Neutrophil (primary cell): ENCODE results near the gene ICAM2.
"Not testable (repeated sequence)": the region's sequence is repeated elsewhere in the genome, so short reads cannot be mapped to it uniquely, and the experiment has no call there.

ENCODE experiments used
- H3K27ac ChIP-seq: fragments of 200-600 bp; sonication (generic); 2 replicates; pipeline ENCODE4 v1.5.1; 2016; ENCODE audit warnings: mild to moderate bottlenecking, moderate library complexity
- H3K27me3 ChIP-seq: fragments of 200-600 bp; sonication (generic); 2 replicates; pipeline ENCODE4 v1.6.0; 2016; ENCODE audit warnings: mild to moderate bottlenecking
- H3K36me3 ChIP-seq: fragments of 200-600 bp; sonication (generic); 2 replicates; pipeline ENCODE4 v1.5.1; 2017
- H3K4me1 ChIP-seq, 2 experiments: fragments of 200-600 bp in 1 of 2; sonication (generic) in 1 of 2; 1 replicate in 1 of 2; 2 replicates in 1 of 2; pipeline versions ENCODE4 v1.5.1 to v1.6.1; 2013 to 2016; ENCODE audit warnings: low read depth in 1 of 2, low read length in 1 of 2, mild to moderate bottlenecking in 1 of 2, moderate library complexity in 1 of 2; ENCODE audit not compliant: control insufficient read depth in 1 of 2, insufficient read depth in 1 of 2
- H3K4me3 ChIP-seq, 2 experiments: fragments of 200-600 bp in 1 of 2; sonication (generic) in 1 of 2; 1 replicate in 1 of 2; 2 replicates in 1 of 2; pipeline ENCODE4 v1.5.1; 2013 to 2016; ENCODE audit warnings: low read depth in 1 of 2, low read length in 1 of 2, mild to moderate bottlenecking in 1 of 2, moderate library complexity in 1 of 2
- H3K9me3 ChIP-seq: fragments of 200-600 bp; sonication (generic); 2 replicates; pipeline ENCODE4 v1.5.1; 2016
- TF ChIP-seq, protein P1 (sequence below): fragments of 200-600 bp; sonication (generic); IDR thresholded peaks from 2 replicates; pipeline ENCODE4 v1.5.1; 2016; ENCODE audit warnings: antibody characterized with exemption

The ICAM2 gene

DNA sequence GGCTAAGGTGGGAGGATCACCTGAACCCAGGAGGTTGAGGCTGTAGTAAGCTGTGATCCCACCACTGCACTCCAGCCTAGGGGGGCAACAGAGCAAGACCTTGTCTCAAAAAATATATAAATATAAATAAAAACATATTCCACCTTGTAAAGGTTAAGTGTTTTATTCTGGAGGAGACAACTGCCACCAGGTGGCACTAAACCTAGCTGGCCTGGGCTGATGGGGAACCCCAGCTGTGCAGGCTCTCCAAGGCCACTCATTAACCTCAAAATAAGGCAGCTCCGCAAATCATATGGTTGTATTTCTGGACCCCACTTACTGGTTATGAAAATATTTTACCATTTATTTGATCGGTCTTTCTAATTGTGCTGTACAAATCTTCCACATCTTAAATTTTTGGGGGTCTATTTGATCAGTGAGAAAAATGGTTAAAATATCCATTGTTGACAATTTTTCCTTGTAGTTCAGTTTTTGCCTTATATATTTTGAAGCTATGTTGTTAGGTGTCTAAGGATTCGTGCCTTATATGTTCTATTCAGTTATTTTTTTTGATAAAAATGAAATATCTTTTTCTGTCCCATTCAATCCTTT is 8.5 kb upstream of the ICAM2 start:
- TF ChIP-seq, protein P1, sequence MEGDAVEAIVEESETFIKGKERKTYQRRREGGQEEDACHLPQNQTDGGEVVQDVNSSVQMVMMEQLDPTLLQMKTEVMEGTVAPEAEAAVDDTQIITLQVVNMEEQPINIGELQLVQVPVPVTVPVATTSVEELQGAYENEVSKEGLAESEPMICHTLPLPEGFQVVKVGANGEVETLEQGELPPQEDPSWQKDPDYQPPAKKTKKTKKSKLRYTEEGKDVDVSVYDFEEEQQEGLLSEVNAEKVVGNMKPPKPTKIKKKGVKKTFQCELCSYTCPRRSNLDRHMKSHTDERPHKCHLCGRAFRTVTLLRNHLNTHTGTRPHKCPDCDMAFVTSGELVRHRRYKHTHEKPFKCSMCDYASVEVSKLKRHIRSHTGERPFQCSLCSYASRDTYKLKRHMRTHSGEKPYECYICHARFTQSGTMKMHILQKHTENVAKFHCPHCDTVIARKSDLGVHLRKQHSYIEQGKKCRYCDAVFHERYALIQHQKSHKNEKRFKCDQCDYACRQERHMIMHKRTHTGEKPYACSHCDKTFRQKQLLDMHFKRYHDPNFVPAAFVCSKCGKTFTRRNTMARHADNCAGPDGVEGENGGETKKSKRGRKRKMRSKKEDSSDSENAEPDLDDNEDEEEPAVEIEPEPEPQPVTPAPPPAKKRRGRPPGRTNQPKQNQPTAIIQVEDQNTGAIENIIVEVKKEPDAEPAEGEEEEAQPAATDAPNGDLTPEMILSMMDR: peak; percentile 46
- H3K4me3 ChIP-seq: no peak overlapping the region
- H3K9me3 ChIP-seq: no peaks in the 10 kb centered on the region
- H3K27me3 ChIP-seq: no peaks in the 10 kb centered on the region
- H3K27ac ChIP-seq: no peak overlapping the region
- H3K4me1 ChIP-seq: peaks cover 8 to 12% of the 10 kb centered on the region in 2 experiments
- H3K36me3 ChIP-seq: no peaks in the 10 kb centered on the region

DNA sequence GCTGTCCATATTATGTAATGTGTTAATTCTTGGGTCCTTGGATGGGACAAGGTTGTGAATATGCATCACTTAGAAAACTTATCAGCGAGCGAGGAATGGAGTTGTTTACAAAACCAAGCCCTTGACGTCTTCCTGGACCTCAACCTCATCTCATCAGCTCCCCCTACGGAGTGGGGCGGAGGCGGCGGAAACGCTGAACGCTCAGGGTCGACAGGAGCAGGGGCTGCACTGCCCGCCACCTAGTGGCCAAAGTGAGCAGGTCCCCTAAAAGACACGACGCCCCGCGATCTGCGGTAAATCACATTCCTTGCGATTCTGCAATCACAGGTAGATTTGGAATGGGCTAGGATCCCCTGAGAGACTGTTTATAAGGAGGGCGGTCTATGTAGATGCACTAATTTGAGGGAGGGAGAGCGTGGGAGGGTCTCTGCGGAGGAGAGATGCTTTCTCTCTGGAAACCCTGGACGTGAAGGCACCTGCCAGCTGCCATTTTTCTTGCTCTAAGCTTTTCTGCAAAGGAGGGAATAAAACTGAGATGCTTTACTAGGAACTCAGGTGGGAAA is 5.4 kb upstream of the ICAM2 start:
- no peaks in the 10 kb centered on the region for H3K27me3 ChIP-seq
- no peaks in the 10 kb centered on the region for H3K36me3 ChIP-seq
- H3K4me1 ChIP-seq: peaks cover 11 to 16% of the 10 kb centered on the region in 2 experiments
- H3K9me3 ChIP-seq: no peaks in the 10 kb centered on the region
- no peak overlapping the region for H3K27ac ChIP-seq
- TF ChIP-seq, protein P1: peak; percentile 95
- peak overlapping the region; percentile 22 to 28 for H3K4me3 ChIP-seq

DNA sequence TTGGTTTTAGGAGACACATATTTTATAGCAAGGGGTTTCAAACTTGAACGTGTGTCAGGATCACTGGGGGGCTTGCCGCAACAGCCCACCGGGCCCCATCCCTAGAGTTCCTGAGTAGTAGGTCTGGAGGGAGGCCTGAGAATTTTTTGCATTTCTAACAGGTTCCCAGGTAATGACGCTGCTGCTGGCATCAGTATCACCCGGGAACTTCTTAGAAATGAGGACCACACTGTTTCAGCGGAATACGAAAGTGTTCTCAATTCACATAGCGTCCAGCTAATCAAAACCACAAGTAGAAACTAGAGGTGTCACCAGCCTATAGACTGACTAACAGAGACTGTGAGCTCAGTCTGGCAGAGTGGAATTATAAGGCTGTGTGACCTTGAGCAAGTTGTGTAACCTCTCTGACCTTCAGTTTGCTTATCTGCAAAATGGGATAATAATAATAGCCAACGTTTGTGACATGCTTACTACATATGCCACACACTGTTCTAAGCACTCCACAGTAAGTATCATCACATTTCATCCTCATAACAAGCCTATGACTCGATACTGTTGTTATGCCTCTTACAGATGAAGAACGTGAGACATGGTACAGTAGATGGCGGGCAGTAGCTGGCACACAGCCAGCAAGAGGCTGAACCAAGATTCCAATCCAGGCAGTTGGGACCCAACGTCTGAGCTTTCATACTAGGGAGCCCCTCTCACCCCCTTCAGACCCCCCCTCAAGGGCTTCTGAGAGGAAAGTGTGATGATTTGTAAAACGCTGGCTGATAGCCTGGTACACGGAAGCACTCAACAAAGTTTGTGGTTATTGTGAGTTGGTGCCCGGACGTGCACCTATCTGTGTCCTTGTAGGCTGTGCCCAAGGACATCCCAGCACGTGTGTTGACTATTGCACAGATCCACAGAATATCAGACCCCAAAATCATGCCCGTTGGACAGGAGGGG is 4.6 kb upstream of the ICAM2 start:
- TF ChIP-seq, protein P1: no peak
- Histone ChIP-seq H3K27ac (no peak overlapping the region), H3K9me3 (no peaks in the 10 kb centered on the region), H3K36me3 (no peaks in the 10 kb centered on the region), H3K27me3 (no peaks in the 10 kb centered on the region), H3K4me3 (peak overlapping the region in 1 of 2 experiments; percentile 22), H3K4me1 (peaks cover 18 to 19% of the 10 kb centered on the region in 2 experiments)

DNA sequence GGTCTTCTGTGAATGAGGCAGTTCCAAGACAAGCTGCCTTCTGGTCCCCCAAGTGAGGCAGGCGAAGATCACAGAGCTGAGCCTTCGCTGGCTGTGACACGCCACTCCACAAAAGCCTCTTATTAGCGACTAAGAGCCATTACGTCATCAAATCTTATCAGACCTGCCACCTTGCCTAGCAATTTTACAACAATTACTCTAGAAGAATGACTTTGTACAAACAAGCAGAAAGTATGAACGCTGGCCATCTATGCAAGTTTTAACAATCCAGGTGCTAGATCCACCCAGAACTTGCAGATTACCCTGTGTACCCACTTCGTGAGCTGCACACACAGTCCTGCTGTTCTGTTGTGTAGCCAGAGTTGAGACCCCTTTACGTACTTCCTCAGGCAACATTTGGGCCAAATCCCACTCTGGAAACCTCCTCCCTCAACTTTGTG is 3.8 kb upstream of the ICAM2 start:
- Histone ChIP-seq H3K27me3 (no peaks in the 10 kb centered on the region), H3K36me3 (no peaks in the 10 kb centered on the region), H3K4me1 (peaks cover 23 to 25% of the 10 kb centered on the region in 2 experiments), H3K9me3 (no peaks in the 10 kb centered on the region), H3K27ac (no peak overlapping the region), H3K4me3 (no peak overlapping the region)
- TF ChIP-seq, protein P1: no peak

DNA sequence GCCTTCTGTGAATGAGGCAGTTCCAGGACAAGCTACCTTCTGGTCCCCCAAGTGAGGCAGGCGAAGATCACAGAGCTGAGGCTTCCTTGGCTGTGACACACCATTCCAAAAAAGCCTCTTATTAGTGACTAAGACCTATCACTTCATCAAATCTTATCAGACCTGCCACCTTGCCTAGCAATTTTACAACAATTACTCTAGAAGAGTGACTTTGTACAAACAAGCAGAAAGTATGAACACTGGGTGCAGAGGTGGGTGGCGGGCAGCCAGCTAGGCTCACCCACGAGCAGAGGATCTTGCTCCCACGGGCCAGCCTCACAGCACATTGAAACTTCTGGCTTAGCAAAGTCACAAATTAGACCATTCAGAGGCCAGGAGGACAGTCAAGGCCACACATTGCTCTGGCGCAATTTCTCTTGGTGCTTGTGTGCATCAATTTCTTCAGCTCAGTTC is 2.2 kb upstream of the ICAM2 start:
- TF ChIP-seq, protein P1: no peak
- H3K9me3 ChIP-seq: no peaks in the 10 kb centered on the region
- H3K4me3 ChIP-seq: no peak overlapping the region
- H3K4me1 ChIP-seq: peaks cover 25 to 26% of the 10 kb centered on the region in 2 experiments
- no peaks in the 10 kb centered on the region for H3K27me3 ChIP-seq
- peak overlapping the region; percentile 23 for H3K27ac ChIP-seq
- no peaks in the 10 kb centered on the region for H3K36me3 ChIP-seq

DNA sequence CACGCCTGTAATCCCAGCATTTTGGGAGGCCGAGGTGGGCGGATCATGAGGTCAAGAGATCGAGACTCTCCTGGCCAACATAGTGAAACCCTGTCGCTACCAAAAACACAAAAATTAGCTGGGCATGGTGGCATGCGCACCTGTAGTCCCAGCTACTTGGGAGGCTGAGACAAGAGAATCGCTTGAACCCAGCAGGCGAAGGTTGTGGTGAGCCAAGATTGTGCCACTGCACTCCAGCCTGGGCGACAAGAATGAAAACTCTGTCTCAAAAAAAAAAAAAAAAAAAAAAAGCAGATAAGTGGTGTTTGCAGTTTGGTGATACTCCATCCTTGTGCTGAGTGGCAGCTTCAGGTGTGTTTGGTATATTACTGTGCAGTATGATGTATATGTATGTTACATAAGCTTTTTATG is 877 bp downstream of the ICAM2 start:
- not testable (repeated sequence) for H3K36me3 ChIP-seq, H3K9me3 ChIP-seq, H3K27me3 ChIP-seq
- Histone ChIP-seq H3K4me3 (peak overlapping the region in 1 of 2 experiments; percentile 63), H3K27ac (peak overlapping the region; percentile 71), H3K4me1 (peaks cover 16 to 25% of the 10 kb centered on the region in 2 experiments)
